ENCODE data around the gene HDAC10.

DNA sequence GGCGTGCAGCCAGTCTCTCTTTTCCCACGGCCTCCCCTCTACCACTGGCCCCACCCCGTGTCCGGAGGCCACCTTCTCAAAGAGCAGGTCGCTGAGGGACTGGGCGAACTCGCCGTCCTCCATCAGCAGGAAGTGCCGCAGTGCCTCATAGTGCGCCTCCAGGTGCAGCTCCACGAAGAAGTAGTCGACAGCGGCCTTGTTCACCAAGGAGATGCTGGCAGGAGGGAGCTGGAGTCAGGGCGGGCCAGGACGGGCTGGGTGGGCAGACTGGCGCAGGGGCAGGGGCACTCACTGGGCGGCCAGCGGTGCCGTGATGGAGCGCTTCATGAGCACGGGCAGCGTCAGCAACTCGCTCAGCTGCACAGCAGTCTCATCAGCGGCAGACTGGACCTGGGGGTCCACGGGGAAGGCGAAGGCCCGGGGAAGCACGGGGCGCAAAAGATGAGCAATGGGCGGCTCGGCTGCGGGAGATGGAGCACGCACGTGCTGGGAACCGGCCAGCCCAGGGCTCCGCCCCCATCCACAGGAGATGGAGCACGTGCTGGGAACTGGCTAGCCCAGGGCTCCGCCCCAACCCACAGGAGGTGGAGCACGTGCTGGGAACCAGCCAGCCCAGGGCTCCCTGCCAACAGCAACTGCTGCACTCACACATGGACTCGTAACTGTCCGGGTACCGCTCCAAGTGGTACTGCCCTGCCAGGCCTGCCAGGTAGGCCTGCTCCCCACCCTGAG lies 31.9 kb downstream of the HDAC10 start:
- TF ChIP-seq POLR2AphosphoS5 (IDR thresholded peaks at IDR 0.05), result peak in 2 of 4 donors; percentile 38 to 48
- TF ChIP-seq, protein P1, sequence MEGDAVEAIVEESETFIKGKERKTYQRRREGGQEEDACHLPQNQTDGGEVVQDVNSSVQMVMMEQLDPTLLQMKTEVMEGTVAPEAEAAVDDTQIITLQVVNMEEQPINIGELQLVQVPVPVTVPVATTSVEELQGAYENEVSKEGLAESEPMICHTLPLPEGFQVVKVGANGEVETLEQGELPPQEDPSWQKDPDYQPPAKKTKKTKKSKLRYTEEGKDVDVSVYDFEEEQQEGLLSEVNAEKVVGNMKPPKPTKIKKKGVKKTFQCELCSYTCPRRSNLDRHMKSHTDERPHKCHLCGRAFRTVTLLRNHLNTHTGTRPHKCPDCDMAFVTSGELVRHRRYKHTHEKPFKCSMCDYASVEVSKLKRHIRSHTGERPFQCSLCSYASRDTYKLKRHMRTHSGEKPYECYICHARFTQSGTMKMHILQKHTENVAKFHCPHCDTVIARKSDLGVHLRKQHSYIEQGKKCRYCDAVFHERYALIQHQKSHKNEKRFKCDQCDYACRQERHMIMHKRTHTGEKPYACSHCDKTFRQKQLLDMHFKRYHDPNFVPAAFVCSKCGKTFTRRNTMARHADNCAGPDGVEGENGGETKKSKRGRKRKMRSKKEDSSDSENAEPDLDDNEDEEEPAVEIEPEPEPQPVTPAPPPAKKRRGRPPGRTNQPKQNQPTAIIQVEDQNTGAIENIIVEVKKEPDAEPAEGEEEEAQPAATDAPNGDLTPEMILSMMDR (IDR thresholded peaks at IDR 0.05), result no peak
